WTC11 (cell line): Measurements from ENCODE around the gene TMC8. TPM values are rescaled to one million over a fixed set of nuclear protein-coding genes. Genes with fewer than 3 reads are reported as not detected.

ENCODE experiments used
- CREB1 ChIP-seq: sonication (generic); formaldehyde crosslinking; IDR thresholded peaks from 2 replicates; pipeline ENCODE4 v1.8.0; 2023; ENCODE audit warnings: mild to moderate bottlenecking, missing genetic modification reagents
- FOXK1 ChIP-seq: sonication (generic); formaldehyde crosslinking; IDR thresholded peaks from 2 replicates; pipeline ENCODE4 v1.8.0; 2022; ENCODE audit warnings: mild to moderate bottlenecking, moderate library complexity, missing genetic modification reagents
- KAT7 ChIP-seq: sonication (generic); formaldehyde crosslinking; IDR thresholded peaks from 2 replicates; pipeline ENCODE4 v1.8.1; 2023; ENCODE audit warnings: missing genetic modification reagents, mild to moderate bottlenecking, borderline replicate concordance
- NR3C1 ChIP-seq: sonication (generic); formaldehyde crosslinking; conservative IDR thresholded peaks from 2 replicates; pipeline ENCODE4 v1.8.1; 2023; ENCODE audit warnings: low read depth, mild to moderate bottlenecking, missing genetic modification reagents
- RELA ChIP-seq: sonication (generic); formaldehyde crosslinking; IDR thresholded peaks from 2 replicates; pipeline ENCODE4 v1.8.1; 2022; ENCODE audit warnings: missing genetic modification reagents, mild to moderate bottlenecking, borderline replicate concordance
- SOX15 ChIP-seq: fragments of 250-450 bp; sonication (Bioruptor Pico); IDR thresholded peaks from 2 replicates; pipeline ENCODE4 v1.9.0; 2021; ENCODE audit warnings: mild to moderate bottlenecking
- ZNF121 ChIP-seq: sonication (generic); formaldehyde crosslinking; IDR thresholded peaks from 2 replicates; pipeline ENCODE4 v1.8.0; 2023; ENCODE audit warnings: missing genetic modification reagents
- ZNF219 ChIP-seq: sonication (generic); formaldehyde crosslinking; IDR thresholded peaks from 2 replicates; pipeline ENCODE4 v1.8.0; 2023; ENCODE audit warnings: missing genetic modification reagents, mild to moderate bottlenecking, borderline replicate concordance
- total RNA-seq: library from RNA; stranded (reverse); gene quantifications from 3 replicates; pipeline ENCODE4 v1.2.3, GENCODE V29; 2021
- TF ChIP-seq, protein P1 (sequence below): sonication (generic); formaldehyde crosslinking; IDR thresholded peaks from 2 replicates; pipeline ENCODE4 v1.8.1; 2022; ENCODE audit warnings: mild to moderate bottlenecking, missing genetic modification reagents, moderate library complexity, borderline replicate concordance
- TF ChIP-seq, protein P2 (sequence below): fragments of 200-600 bp; IDR thresholded peaks from 2 replicates; pipeline ENCODE4 v1.8.0; 2022; ENCODE audit warnings: antibody characterized with exemption
- TF ChIP-seq, protein P3 (sequence below): sonication (generic); formaldehyde crosslinking; IDR thresholded peaks from 2 replicates; pipeline ENCODE4 v1.8.1; 2023; ENCODE audit warnings: mild to moderate bottlenecking, missing genetic modification reagents
- TF ChIP-seq, protein P4 (sequence below): sonication (generic); formaldehyde crosslinking; IDR thresholded peaks from 2 replicates; pipeline ENCODE4 v1.8.0; 2022; ENCODE audit warnings: mild to moderate bottlenecking, missing genetic modification reagents
- TF ChIP-seq, protein P5 (sequence below): sonication (generic); formaldehyde crosslinking; IDR thresholded peaks from 2 replicates; pipeline ENCODE4 v1.8.0; 2022; ENCODE audit warnings: missing genetic modification reagents
- TF ChIP-seq, protein P6 (sequence below): sonication (generic); formaldehyde crosslinking; IDR thresholded peaks from 2 replicates; pipeline ENCODE4 v1.8.0; 2022; ENCODE audit warnings: mild to moderate bottlenecking, missing genetic modification reagents
- TF ChIP-seq, protein P7 (sequence below): sonication (generic); formaldehyde crosslinking; IDR thresholded peaks from 2 replicates; pipeline ENCODE4 v1.8.0; 2023; ENCODE audit warnings: missing genetic modification reagents
- TF ChIP-seq, protein P8 (sequence below): sonication (generic); formaldehyde crosslinking; IDR thresholded peaks from 2 replicates; pipeline ENCODE4 v1.8.1; 2023; ENCODE audit warnings: mild to moderate bottlenecking, missing genetic modification reagents, moderate library complexity
- TF ChIP-seq, protein P9 (sequence below): sonication (generic); formaldehyde crosslinking; IDR thresholded peaks from 2 replicates; pipeline ENCODE4 v1.8.0; 2022; ENCODE audit warnings: mild to moderate bottlenecking, missing genetic modification reagents
- TF ChIP-seq, protein P10 (sequence below): sonication (generic); formaldehyde crosslinking; IDR thresholded peaks from 2 replicates; pipeline ENCODE4 v1.8.0; 2023; ENCODE audit warnings: missing genetic modification reagents, mild to moderate bottlenecking, borderline replicate concordance

Gene TMC8
- total RNA-seq, 1 experiment from 2014 or later, result 3.7 TPM

DNA sequence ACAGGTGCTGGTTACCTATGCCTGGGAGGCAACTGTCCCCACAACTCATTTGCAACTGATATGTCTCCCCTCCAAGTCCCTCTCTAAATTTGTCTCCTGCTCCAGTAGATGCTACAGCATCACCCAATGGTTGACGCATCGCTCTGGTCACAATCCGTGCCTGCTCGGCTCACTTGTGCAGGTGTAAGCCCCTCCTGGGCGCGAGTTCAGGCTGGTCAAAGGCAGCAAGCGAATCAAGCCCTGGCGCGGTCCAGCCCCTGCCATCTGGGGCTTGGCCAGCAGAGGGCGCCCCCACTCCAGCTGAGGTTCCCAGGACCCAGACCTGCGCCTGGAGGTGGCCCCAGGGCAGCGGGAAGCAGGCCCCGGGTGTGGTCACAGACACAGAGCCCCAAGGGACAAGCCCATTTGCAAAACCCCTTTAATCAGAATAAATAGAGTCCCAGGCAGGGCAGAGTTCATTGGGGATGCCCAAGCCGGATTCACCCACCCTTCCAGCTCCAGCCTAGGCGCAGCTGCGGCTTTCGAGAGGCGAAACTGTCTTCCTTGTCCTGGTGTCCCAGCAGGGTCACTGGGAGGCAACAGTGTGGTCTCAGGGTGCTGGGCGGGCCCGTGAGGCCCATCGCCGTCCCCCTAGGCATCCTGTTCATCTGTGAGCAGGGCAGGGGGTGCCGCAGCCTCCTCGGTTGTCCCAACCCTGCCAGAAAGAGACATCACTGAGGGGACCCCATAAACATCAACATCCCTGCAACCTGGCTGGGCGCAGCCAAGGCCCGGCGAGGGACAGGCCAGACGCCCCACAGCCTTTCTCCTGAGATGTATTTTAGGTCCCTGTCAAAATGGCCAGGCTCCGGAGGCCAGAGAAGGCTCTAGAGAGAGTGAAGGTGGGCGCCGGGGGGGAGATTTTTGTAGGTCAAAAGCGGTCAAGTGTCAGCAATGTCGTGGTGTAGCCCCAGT is 17.8 kb upstream of the TMC8 start (continued):
- TF ChIP-seq, protein P1, sequence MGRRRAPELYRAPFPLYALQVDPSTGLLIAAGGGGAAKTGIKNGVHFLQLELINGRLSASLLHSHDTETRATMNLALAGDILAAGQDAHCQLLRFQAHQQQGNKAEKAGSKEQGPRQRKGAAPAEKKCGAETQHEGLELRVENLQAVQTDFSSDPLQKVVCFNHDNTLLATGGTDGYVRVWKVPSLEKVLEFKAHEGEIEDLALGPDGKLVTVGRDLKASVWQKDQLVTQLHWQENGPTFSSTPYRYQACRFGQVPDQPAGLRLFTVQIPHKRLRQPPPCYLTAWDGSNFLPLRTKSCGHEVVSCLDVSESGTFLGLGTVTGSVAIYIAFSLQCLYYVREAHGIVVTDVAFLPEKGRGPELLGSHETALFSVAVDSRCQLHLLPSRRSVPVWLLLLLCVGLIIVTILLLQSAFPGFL (CRISPR knock-in tag), result no peak
- TF ChIP-seq, protein P2, sequence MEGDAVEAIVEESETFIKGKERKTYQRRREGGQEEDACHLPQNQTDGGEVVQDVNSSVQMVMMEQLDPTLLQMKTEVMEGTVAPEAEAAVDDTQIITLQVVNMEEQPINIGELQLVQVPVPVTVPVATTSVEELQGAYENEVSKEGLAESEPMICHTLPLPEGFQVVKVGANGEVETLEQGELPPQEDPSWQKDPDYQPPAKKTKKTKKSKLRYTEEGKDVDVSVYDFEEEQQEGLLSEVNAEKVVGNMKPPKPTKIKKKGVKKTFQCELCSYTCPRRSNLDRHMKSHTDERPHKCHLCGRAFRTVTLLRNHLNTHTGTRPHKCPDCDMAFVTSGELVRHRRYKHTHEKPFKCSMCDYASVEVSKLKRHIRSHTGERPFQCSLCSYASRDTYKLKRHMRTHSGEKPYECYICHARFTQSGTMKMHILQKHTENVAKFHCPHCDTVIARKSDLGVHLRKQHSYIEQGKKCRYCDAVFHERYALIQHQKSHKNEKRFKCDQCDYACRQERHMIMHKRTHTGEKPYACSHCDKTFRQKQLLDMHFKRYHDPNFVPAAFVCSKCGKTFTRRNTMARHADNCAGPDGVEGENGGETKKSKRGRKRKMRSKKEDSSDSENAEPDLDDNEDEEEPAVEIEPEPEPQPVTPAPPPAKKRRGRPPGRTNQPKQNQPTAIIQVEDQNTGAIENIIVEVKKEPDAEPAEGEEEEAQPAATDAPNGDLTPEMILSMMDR, result peak; percentile 99
- no peak for TF ChIP-seq SOX15 (CRISPR knock-in tag)
- TF ChIP-seq KAT7 (CRISPR knock-in tag), result no peak
- TF ChIP-seq, protein P3, sequence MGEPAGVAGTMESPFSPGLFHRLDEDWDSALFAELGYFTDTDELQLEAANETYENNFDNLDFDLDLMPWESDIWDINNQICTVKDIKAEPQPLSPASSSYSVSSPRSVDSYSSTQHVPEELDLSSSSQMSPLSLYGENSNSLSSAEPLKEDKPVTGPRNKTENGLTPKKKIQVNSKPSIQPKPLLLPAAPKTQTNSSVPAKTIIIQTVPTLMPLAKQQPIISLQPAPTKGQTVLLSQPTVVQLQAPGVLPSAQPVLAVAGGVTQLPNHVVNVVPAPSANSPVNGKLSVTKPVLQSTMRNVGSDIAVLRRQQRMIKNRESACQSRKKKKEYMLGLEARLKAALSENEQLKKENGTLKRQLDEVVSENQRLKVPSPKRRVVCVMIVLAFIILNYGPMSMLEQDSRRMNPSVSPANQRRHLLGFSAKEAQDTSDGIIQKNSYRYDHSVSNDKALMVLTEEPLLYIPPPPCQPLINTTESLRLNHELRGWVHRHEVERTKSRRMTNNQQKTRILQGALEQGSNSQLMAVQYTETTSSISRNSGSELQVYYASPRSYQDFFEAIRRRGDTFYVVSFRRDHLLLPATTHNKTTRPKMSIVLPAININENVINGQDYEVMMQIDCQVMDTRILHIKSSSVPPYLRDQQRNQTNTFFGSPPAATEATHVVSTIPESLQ, result no peak
- TF ChIP-seq, protein P4, sequence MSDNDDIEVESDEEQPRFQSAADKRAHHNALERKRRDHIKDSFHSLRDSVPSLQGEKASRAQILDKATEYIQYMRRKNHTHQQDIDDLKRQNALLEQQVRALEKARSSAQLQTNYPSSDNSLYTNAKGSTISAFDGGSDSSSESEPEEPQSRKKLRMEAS (CRISPR knock-in tag), result peak; percentile 42; the same call in 1 of the 2 replicates
- no peak for TF ChIP-seq ZNF121 (CRISPR knock-in tag)
- TF ChIP-seq, protein P5, sequence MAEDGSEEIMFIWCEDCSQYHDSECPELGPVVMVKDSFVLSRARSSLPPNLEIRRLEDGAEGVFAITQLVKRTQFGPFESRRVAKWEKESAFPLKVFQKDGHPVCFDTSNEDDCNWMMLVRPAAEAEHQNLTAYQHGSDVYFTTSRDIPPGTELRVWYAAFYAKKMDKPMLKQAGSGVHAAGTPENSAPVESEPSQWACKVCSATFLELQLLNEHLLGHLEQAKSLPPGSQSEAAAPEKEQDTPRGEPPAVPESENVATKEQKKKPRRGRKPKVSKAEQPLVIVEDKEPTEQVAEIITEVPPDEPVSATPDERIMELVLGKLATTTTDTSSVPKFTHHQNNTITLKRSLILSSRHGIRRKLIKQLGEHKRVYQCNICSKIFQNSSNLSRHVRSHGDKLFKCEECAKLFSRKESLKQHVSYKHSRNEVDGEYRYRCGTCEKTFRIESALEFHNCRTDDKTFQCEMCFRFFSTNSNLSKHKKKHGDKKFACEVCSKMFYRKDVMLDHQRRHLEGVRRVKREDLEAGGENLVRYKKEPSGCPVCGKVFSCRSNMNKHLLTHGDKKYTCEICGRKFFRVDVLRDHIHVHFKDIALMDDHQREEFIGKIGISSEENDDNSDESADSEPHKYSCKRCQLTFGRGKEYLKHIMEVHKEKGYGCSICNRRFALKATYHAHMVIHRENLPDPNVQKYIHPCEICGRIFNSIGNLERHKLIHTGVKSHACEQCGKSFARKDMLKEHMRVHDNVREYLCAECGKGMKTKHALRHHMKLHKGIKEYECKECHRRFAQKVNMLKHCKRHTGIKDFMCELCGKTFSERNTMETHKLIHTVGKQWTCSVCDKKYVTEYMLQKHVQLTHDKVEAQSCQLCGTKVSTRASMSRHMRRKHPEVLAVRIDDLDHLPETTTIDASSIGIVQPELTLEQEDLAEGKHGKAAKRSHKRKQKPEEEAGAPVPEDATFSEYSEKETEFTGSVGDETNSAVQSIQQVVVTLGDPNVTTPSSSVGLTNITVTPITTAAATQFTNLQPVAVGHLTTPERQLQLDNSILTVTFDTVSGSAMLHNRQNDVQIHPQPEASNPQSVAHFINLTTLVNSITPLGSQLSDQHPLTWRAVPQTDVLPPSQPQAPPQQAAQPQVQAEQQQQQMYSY (CRISPR knock-in tag), result no peak
- TF ChIP-seq ZNF219 (CRISPR knock-in tag), result no peak
- TF ChIP-seq NR3C1 (CRISPR knock-in tag), result no peak
- TF ChIP-seq, protein P6, sequence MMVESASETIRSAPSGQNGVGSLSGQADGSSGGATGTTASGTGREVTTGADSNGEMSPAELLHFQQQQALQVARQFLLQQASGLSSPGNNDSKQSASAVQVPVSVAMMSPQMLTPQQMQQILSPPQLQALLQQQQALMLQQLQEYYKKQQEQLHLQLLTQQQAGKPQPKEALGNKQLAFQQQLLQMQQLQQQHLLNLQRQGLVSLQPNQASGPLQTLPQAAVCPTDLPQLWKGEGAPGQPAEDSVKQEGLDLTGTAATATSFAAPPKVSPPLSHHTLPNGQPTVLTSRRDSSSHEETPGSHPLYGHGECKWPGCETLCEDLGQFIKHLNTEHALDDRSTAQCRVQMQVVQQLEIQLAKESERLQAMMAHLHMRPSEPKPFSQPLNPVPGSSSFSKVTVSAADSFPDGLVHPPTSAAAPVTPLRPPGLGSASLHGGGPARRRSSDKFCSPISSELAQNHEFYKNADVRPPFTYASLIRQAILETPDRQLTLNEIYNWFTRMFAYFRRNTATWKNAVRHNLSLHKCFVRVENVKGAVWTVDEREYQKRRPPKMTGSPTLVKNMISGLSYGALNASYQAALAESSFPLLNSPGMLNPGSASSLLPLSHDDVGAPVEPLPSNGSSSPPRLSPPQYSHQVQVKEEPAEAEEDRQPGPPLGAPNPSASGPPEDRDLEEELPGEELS (CRISPR knock-in tag), result no peak
- TF ChIP-seq CREB1, result no peak
- TF ChIP-seq FOXK1 (CRISPR knock-in tag), result no peak
- TF ChIP-seq, protein P7, sequence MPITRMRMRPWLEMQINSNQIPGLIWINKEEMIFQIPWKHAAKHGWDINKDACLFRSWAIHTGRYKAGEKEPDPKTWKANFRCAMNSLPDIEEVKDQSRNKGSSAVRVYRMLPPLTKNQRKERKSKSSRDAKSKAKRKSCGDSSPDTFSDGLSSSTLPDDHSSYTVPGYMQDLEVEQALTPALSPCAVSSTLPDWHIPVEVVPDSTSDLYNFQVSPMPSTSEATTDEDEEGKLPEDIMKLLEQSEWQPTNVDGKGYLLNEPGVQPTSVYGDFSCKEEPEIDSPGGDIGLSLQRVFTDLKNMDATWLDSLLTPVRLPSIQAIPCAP, result no peak
- TF ChIP-seq, protein P8, sequence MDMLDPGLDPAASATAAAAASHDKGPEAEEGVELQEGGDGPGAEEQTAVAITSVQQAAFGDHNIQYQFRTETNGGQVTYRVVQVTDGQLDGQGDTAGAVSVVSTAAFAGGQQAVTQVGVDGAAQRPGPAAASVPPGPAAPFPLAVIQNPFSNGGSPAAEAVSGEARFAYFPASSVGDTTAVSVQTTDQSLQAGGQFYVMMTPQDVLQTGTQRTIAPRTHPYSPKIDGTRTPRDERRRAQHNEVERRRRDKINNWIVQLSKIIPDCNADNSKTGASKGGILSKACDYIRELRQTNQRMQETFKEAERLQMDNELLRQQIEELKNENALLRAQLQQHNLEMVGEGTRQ, result no peak
- TF ChIP-seq, protein P9, sequence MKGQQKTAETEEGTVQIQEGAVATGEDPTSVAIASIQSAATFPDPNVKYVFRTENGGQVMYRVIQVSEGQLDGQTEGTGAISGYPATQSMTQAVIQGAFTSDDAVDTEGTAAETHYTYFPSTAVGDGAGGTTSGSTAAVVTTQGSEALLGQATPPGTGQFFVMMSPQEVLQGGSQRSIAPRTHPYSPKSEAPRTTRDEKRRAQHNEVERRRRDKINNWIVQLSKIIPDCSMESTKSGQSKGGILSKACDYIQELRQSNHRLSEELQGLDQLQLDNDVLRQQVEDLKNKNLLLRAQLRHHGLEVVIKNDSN (CRISPR knock-in tag), result no peak
- no peak for TF ChIP-seq RELA
- TF ChIP-seq, protein P10, sequence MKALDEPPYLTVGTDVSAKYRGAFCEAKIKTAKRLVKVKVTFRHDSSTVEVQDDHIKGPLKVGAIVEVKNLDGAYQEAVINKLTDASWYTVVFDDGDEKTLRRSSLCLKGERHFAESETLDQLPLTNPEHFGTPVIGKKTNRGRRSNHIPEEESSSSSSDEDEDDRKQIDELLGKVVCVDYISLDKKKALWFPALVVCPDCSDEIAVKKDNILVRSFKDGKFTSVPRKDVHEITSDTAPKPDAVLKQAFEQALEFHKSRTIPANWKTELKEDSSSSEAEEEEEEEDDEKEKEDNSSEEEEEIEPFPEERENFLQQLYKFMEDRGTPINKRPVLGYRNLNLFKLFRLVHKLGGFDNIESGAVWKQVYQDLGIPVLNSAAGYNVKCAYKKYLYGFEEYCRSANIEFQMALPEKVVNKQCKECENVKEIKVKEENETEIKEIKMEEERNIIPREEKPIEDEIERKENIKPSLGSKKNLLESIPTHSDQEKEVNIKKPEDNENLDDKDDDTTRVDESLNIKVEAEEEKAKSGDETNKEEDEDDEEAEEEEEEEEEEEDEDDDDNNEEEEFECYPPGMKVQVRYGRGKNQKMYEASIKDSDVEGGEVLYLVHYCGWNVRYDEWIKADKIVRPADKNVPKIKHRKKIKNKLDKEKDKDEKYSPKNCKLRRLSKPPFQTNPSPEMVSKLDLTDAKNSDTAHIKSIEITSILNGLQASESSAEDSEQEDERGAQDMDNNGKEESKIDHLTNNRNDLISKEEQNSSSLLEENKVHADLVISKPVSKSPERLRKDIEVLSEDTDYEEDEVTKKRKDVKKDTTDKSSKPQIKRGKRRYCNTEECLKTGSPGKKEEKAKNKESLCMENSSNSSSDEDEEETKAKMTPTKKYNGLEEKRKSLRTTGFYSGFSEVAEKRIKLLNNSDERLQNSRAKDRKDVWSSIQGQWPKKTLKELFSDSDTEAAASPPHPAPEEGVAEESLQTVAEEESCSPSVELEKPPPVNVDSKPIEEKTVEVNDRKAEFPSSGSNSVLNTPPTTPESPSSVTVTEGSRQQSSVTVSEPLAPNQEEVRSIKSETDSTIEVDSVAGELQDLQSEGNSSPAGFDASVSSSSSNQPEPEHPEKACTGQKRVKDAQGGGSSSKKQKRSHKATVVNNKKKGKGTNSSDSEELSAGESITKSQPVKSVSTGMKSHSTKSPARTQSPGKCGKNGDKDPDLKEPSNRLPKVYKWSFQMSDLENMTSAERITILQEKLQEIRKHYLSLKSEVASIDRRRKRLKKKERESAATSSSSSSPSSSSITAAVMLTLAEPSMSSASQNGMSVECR, result no peak
